ENCODE results near the gene FAM204A. TPM values are rescaled to one million over a fixed set of nuclear protein-coding genes. Genes with fewer than 3 reads are reported as not detected.

FAM204A gene
- total RNA-seq, 1 donor from 2014 or later, result 12.5 TPM

DNA sequence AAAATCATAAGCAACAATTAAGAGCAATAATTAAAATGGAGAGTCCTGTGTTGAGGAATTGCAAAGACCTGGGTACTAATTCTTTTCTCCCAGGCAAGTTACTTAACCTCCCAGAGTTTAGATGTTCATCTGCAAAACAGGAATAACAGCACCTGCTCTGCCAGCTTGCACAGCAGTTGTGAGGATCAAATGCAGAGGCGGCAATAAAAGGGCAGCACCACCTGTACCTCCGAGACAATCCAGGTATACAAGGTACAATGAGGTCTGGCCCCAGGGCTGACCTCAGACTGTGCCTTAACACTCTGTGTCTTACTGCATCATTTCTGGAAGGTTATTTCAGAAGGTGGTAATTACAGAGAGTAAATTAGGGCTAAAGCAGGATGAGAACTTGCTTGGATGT, 14.5 kb upstream of the FAM204A start:
- no peak for TF ChIP-seq CTCF (IDR thresholded peaks at IDR 0.05)
- no peaks in the 10 kb centered on the region for H3K36me3 ChIP-seq
- intact Hi-C loops (cut with DNase I), result no loop called here

DNA sequence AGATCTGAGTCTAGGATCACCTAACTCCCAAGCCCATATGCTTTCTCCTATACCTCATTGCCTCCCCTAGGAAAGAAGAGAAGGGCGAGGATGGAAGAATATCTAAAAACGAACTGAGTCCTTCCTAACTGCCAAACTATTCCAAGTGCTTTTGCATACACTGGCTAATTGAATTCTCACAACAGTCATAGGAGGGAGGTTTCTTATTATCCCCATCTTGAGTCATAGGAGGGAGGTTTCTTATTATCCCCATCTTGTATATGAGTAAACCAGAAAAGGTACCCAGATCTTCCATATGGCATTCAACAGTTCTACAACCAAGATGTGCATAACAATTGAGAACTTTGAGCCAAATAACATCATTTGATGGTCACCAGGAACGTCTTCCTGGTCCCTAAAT, 13.1 kb upstream of the FAM204A start:
- no peaks in the 10 kb centered on the region for H3K27me3 ChIP-seq
- H3K4me3 ChIP-seq, result no peak overlapping the region
- no peaks in the 10 kb centered on the region for H3K36me3 ChIP-seq
- intact Hi-C loops (cut with DNase I), result no loop called here
- no peaks in the 10 kb centered on the region for H3K9me3 ChIP-seq
- no peak overlapping the region for H3K27ac ChIP-seq
- H3K4me1 ChIP-seq, result no peaks in the 10 kb centered on the region
- TF ChIP-seq CTCF (IDR thresholded peaks at IDR 0.05), result no peak
- DNase-seq (ENCODE audit: low spot score in 2 of 2), result no peak

More for the DNA sequence above, 14.5 kb upstream of the FAM204A start:
- no peak for DNase-seq (ENCODE audit: low spot score in 2 of 2)
- Histone ChIP-seq H3K9me3 (no peaks in the 10 kb centered on the region), H3K4me3 (no peak overlapping the region), H3K27me3 (no peaks in the 10 kb centered on the region), H3K27ac (no peak overlapping the region), H3K4me1 (no peaks in the 10 kb centered on the region)

DNA sequence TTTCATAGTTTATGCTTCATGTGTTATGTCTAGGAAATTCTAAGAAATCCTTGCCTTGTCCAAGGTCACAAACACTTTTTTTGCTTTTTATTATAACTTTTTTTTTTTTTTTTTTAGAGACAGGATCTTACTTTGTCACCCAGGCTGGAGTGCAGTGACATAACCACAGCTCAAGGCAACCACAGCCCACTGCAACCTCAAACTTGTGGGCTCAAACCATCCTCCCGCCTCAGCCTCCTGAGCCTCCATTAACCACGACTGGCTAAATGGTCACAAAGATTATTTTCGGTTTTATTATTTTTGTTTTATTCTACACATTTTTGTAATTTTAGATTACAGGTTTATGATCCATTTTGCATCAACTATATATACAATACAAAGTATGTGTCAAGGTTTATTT, 7.1 kb upstream of the FAM204A start:
- H3K4me3 ChIP-seq, result no peak overlapping the region
- H3K36me3 ChIP-seq, result no peaks in the 10 kb centered on the region
- no peaks in the 10 kb centered on the region for H3K27me3 ChIP-seq
- DNase-seq (ENCODE audit: low spot score in 2 of 2), result no peak
- no peak for TF ChIP-seq CTCF (IDR thresholded peaks at IDR 0.05)
- intact Hi-C loops (cut with DNase I), result loop anchor here (10.0 kb wide), 2 partner anchors 406 to 974 kb away; partner anchors contain the start of genes CACUL1 and PDZD8
- no peak overlapping the region for H3K27ac ChIP-seq
- no peaks in the 10 kb centered on the region for H3K9me3 ChIP-seq
- no peaks in the 10 kb centered on the region for H3K4me1 ChIP-seq

DNA sequence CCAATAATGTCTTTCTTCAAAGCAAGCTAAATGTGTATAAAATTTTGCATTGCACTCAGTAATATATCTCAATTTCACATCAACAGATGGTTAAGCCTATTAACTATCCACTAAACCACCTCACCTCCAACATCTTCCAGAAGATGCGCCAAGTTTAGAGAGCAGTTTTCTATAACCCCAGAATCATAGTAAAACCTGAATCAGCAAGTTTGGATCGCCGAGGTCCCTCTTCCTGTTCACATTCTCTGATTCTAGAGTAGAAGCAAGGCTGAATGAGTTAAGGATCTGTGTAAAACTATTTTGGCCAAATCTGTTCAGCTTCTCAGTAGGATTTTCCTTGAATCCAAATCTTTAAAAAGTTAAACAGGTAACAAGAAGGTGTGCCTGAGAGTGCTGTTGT, 1.4 kb upstream of the FAM204A start:
- intact Hi-C loops (cut with DNase I), result loop anchor here (2.0 to 10.0 kb wide), 4 partner anchors 37 to 969 kb away; partner anchors contain the start of genes CACUL1, PDZD8 and RAB11FIP2
- no peaks in the 10 kb centered on the region for H3K27me3 ChIP-seq
- no peak overlapping the region for H3K4me3 ChIP-seq
- H3K4me1 ChIP-seq, result peaks cover 0 to 11% of the 10 kb centered on the region in 2 donors
- H3K27ac ChIP-seq, result no peak overlapping the region
- no peak for TF ChIP-seq CTCF (IDR thresholded peaks at IDR 0.05)
- no peak for DNase-seq (ENCODE audit: low spot score in 2 of 2)
- no peaks in the 10 kb centered on the region for H3K9me3 ChIP-seq
- no peaks in the 10 kb centered on the region for H3K36me3 ChIP-seq

DNA sequence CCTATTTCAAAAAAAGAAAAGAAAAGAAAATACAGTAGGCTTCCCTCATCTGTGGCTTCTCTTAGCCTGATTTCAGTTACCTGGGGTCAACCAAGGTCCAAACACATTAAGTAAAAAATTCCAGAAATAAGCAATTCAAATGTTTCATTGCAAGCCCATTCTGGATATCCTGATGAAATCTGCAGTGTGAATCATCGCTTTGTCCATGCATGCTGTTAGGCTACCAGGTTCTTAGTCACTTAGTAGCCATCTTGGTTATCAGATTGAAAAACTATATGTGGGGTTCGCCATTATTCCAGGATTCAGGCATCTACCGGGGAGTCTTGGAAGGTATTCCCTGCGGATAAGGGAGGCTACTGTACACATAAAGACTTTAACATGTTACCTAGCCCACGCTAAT, 991 bp upstream of the FAM204A start:
- DNase-seq (ENCODE audit: low spot score in 2 of 2), result no peak
- no peak for TF ChIP-seq CTCF (IDR thresholded peaks at IDR 0.05)
- H3K4me3 ChIP-seq, result no peak overlapping the region
- no peaks in the 10 kb centered on the region for H3K27me3 ChIP-seq
- H3K36me3 ChIP-seq, result no peaks in the 10 kb centered on the region
- no peaks in the 10 kb centered on the region for H3K9me3 ChIP-seq
- intact Hi-C loops (cut with DNase I), result loop anchor here (2.0 to 10.0 kb wide), 4 partner anchors 36 to 968 kb away; partner anchors contain the start of genes CACUL1, PDZD8 and RAB11FIP2
- H3K27ac ChIP-seq, result no peak overlapping the region
- peaks cover 0 to 11% of the 10 kb centered on the region in 2 donors for H3K4me1 ChIP-seq

DNA sequence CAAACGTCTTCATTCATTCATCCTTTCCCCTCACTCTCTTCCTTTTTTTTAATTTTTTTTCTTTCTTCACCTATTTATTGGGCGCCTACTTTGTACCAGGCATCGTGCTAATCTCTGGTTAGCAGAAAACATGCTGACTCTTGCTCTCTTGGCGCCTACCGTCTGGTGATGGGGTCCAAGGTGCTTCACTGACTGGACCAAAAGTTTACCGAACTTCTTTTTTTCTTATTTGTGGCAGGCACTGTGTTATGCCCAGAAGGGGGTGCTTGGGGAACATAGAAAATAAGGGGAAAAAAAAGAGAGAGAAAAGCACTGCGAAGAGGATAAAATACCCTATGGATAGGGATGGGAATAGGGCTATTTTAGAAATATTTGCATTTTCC, 505 bp upstream of the FAM204A start:
- H3K4me1 ChIP-seq, result peaks cover 0 to 11% of the 10 kb centered on the region in 2 donors
- intact Hi-C loops (cut with DNase I), result loop anchor here (2.0 to 10.0 kb wide), 4 partner anchors 36 to 968 kb away; partner anchors contain the start of genes CACUL1, PDZD8 and RAB11FIP2
- H3K27me3 ChIP-seq, result no peaks in the 10 kb centered on the region
- H3K36me3 ChIP-seq, result no peaks in the 10 kb centered on the region
- TF ChIP-seq CTCF (IDR thresholded peaks at IDR 0.05), result peak in 1 of 3 experiments; percentile 7
- H3K4me3 ChIP-seq, result peak overlapping the region; percentile 77 to 93
- H3K27ac ChIP-seq, result peak overlapping the region; percentile 8 to 77
- no peak for DNase-seq (ENCODE audit: low spot score in 2 of 2)
- H3K9me3 ChIP-seq, result no peaks in the 10 kb centered on the region

Measured in ascending aorta (tissue), 2 donors.